NCI-H82 treated with DMSO at 0.1 percent for 48 hours (cell line): ENCODE data around the gene GOLM1.

Source experiments
- DNase-seq: peaks from one replicate; lab custom pipeline; 2025; ENCODE audit not compliant: unreplicated experiment; lab: John Stamatoyannopoulos, UW

Gene GOLM1

GRCh38 chr9:85994191-85994590 is 105.2 kb downstream of the GOLM1 start:
- DNase-seq: no peak

GRCh38 chr9:85987236-85987635 is 112.1 kb downstream of the GOLM1 start:
- DNase-seq: no peak

GRCh38 chr9:85984457-85984856 is 114.9 kb downstream of the GOLM1 start:
- no peak for DNase-seq

GRCh38 chr9:85981369-85981768 is 118.0 kb downstream of the GOLM1 start:
- DNase-seq: no peak

GRCh38 chr9:85978496-85978895 is 120.9 kb downstream of the GOLM1 start:
- DNase-seq: no peak
